ENCODE data around the gene PIK3R1.

PIK3R1 gene

GRCh38 chr5:68215898-68216244 is 315 bp downstream of the PIK3R1 start:
- DNase-seq: no peak
- Histone ChIP-seq H3K27me3 (ENCODE audit: insufficient read depth, low read length, poor library complexity) (no peaks in the 10 kb centered on the region), H3K79me2 (ENCODE audit: insufficient read depth, low read length) (peaks cover 53% of the 10 kb centered on the region), H3K27ac (ENCODE audit: low read length) (peak overlapping the region; percentile 84), H2AFZ (ENCODE audit: low read depth, low read length) (peak overlapping the region; percentile 59), H3K9me3 (ENCODE audit: insufficient read depth, low read length, severe bottlenecking) (peaks cover 9% of the 10 kb centered on the region), H4K20me1 (ENCODE audit: insufficient read depth, low read length) (peaks cover 36% of the 10 kb centered on the region), H3K4me3 (ENCODE audit: low read depth in 1 of 2, low read length in 2 of 2) (peak overlapping the region; percentile 72 to 91), H3K9ac (ENCODE audit: low read depth, low read length) (peak overlapping the region; percentile 81), H3K4me1 (ENCODE audit: insufficient read depth, low read length) (peaks cover 40% of the 10 kb centered on the region), H3K4me2 (ENCODE audit: insufficient read depth, low read length) (peak overlapping the region; percentile 82), H3K36me3 (ENCODE audit: insufficient read depth, low read length) (peaks cover 9% of the 10 kb centered on the region)
- peak; percentile 70 for ATAC-seq (ENCODE audit: insufficient read depth, low read depth)
- no peak for TF ChIP-seq CTCF (IDR thresholded peaks at IDR 0.05; ENCODE audit: borderline replicate concordance, extremely low read depth, low read length, poor library complexity, severe bottlenecking)
- TF ChIP-seq EZH2 (IDR thresholded peaks at IDR 0.05; ENCODE audit: borderline replicate concordance, low read depth, low read length, severe bottlenecking): no peak

GRCh38 chr5:68216245-68217046 is 890 bp downstream of the PIK3R1 start:
- H3K27me3 ChIP-seq (ENCODE audit: insufficient read depth, low read length, poor library complexity): no peaks in the 10 kb centered on the region
- H3K4me2 ChIP-seq (ENCODE audit: insufficient read depth, low read length): peak overlapping the region; percentile 82
- peak overlapping the region; percentile 84 for H3K27ac ChIP-seq (ENCODE audit: low read length)
- H3K36me3 ChIP-seq (ENCODE audit: insufficient read depth, low read length): peaks cover 9% of the 10 kb centered on the region
- peak; percentile 16 for TF ChIP-seq CTCF (IDR thresholded peaks at IDR 0.05; ENCODE audit: borderline replicate concordance, extremely low read depth, low read length, poor library complexity, severe bottlenecking)
- TF ChIP-seq EZH2 (IDR thresholded peaks at IDR 0.05; ENCODE audit: borderline replicate concordance, low read depth, low read length, severe bottlenecking): no peak
- peak; percentile 62 for ATAC-seq (ENCODE audit: insufficient read depth, low read depth)
- peak overlapping the region; percentile 72 to 91 for H3K4me3 ChIP-seq (ENCODE audit: low read depth in 1 of 2, low read length in 2 of 2)
- H2AFZ ChIP-seq (ENCODE audit: low read depth, low read length): peak overlapping the region; percentile 59
- H3K4me1 ChIP-seq (ENCODE audit: insufficient read depth, low read length): peaks cover 42% of the 10 kb centered on the region
- H3K9me3 ChIP-seq (ENCODE audit: insufficient read depth, low read length, severe bottlenecking): peaks cover 6% of the 10 kb centered on the region
- H3K79me2 ChIP-seq (ENCODE audit: insufficient read depth, low read length): peaks cover 59% of the 10 kb centered on the region
- peak overlapping the region; percentile 81 for H3K9ac ChIP-seq (ENCODE audit: low read depth, low read length)
- DNase-seq: peak; percentile 87
- H4K20me1 ChIP-seq (ENCODE audit: insufficient read depth, low read length): peaks cover 41% of the 10 kb centered on the region

GRCh38 chr5:68217047-68217355 is 1.4 kb downstream of the PIK3R1 start:
- H3K9me3 ChIP-seq (ENCODE audit: insufficient read depth, low read length, severe bottlenecking): peaks cover 3% of the 10 kb centered on the region
- H2AFZ ChIP-seq (ENCODE audit: low read depth, low read length): peak overlapping the region; percentile 59
- peaks cover 45% of the 10 kb centered on the region for H4K20me1 ChIP-seq (ENCODE audit: insufficient read depth, low read length)
- ATAC-seq (ENCODE audit: insufficient read depth, low read depth): no peak
- H3K4me3 ChIP-seq (ENCODE audit: low read depth in 1 of 2, low read length in 2 of 2): peak overlapping the region; percentile 72 to 91
- H3K36me3 ChIP-seq (ENCODE audit: insufficient read depth, low read length): peaks cover 9% of the 10 kb centered on the region
- H3K4me2 ChIP-seq (ENCODE audit: insufficient read depth, low read length): peak overlapping the region; percentile 82
- peak overlapping the region; percentile 81 for H3K9ac ChIP-seq (ENCODE audit: low read depth, low read length)
- H3K27ac ChIP-seq (ENCODE audit: low read length): peak overlapping the region; percentile 84
- TF ChIP-seq CTCF (IDR thresholded peaks at IDR 0.05; ENCODE audit: borderline replicate concordance, extremely low read depth, low read length, poor library complexity, severe bottlenecking): no peak
- no peak for TF ChIP-seq EZH2 (IDR thresholded peaks at IDR 0.05; ENCODE audit: borderline replicate concordance, low read depth, low read length, severe bottlenecking)
- peaks cover 44% of the 10 kb centered on the region for H3K4me1 ChIP-seq (ENCODE audit: insufficient read depth, low read length)
- H3K79me2 ChIP-seq (ENCODE audit: insufficient read depth, low read length): peaks cover 64% of the 10 kb centered on the region
- no peak for DNase-seq
- H3K27me3 ChIP-seq (ENCODE audit: insufficient read depth, low read length, poor library complexity): no peaks in the 10 kb centered on the region
